ENCODE data around the gene GPR108. TPM values are rescaled to one million over a fixed set of nuclear protein-coding genes. Genes with fewer than 3 reads are reported as not detected.

Gene GPR108
- polyA plus RNA-seq, 1 donor (not counting 4 experiments of a cell fraction or from before 2014, with no cell fraction given) = 57.7 TPM

- FAIRE-seq (no peak), DNase-seq (ENCODE audit: low read depth, low spot score) (no peak)
- no peaks in the 10 kb centered on the region for H3K27me3 ChIP-seq (ENCODE audit: control insufficient read depth, extremely low read depth, insufficient read depth, low read length)
- no peak overlapping the region for H3K27ac ChIP-seq (ENCODE audit: control insufficient read depth, insufficient read depth, low read length)
- peaks cover 25 to 29% of the 10 kb centered on the region in 2 experiments for H3K36me3 ChIP-seq (ENCODE audit: control insufficient read depth in 2 of 2, extremely low read depth in 1 of 2, insufficient read depth in 2 of 2, low read length in 2 of 2)
- H3K9ac ChIP-seq (ENCODE audit: control insufficient read depth, extremely low read depth, insufficient read depth, low read length) = no peak overlapping the region
- no peak overlapping the region for H2AFZ ChIP-seq (ENCODE audit: control insufficient read depth, low read length)
- H3K4me1 ChIP-seq (ENCODE audit: control insufficient read depth, extremely low read depth, insufficient read depth, low read length) = peaks cover 28% of the 10 kb centered on the region
- H4K20me1 ChIP-seq (ENCODE audit: control insufficient read depth, extremely low read depth, insufficient read depth, low read length) = peaks cover 3% of the 10 kb centered on the region
- H3K4me2 ChIP-seq (ENCODE audit: control insufficient read depth, extremely low read depth, insufficient read depth, low read depth, low read length) = no peak overlapping the region
- no peaks in the 10 kb centered on the region for H3K9me1 ChIP-seq (ENCODE audit: control insufficient read depth, extremely low read depth, insufficient read depth, low read length)
- peaks cover 25% of the 10 kb centered on the region for H3K79me2 ChIP-seq (ENCODE audit: control insufficient read depth, insufficient read depth, low read length)
- no peaks in the 10 kb centered on the region for H3K9me3 ChIP-seq (ENCODE audit: control insufficient read depth, low read depth, low read length)
- dilution Hi-C loops (cut with MboI; ENCODE audit: extremely low pct_ligation_motif_present, low sequenced_read_pairs) = no loop called here
- TF ChIP-seq CTCF (optimal IDR thresholded peaks at IDR 0.05 in 1 of 3, IDR thresholded peaks at IDR 0.05 in 1 of 3, conservative IDR thresholded peaks at IDR 0.05 in 1 of 3; ENCODE audit: extremely low read depth in 1 of 3, insufficient read depth in 2 of 3, low read length in 3 of 3) = no peak
- no peak for TF ChIP-seq EZH2 (IDR thresholded peaks at IDR 0.05; ENCODE audit: low read length)
- no peak overlapping the region for H3K4me3 ChIP-seq (ENCODE audit: control insufficient read depth in 2 of 3, extremely low read depth in 1 of 3, insufficient read depth in 2 of 3, low read depth in 1 of 3, low read length in 3 of 3)
Measured at GRCh38 chr19:6743714-6744380, 6.5 kb upstream of the GPR108 start.

- Histone ChIP-seq H2AFZ (ENCODE audit: control insufficient read depth, low read length) (no peak overlapping the region), H3K9ac (ENCODE audit: control insufficient read depth, extremely low read depth, insufficient read depth, low read length) (no peak overlapping the region), H3K36me3 (ENCODE audit: control insufficient read depth in 2 of 2, extremely low read depth in 1 of 2, insufficient read depth in 2 of 2, low read length in 2 of 2) (peaks cover 22 to 26% of the 10 kb centered on the region in 2 experiments), H3K4me1 (ENCODE audit: control insufficient read depth, extremely low read depth, insufficient read depth, low read length) (peaks cover 36% of the 10 kb centered on the region), H3K4me3 (ENCODE audit: control insufficient read depth in 2 of 3, extremely low read depth in 1 of 3, insufficient read depth in 2 of 3, low read depth in 1 of 3, low read length in 3 of 3) (no peak overlapping the region), H4K20me1 (ENCODE audit: control insufficient read depth, extremely low read depth, insufficient read depth, low read length) (peaks cover 3% of the 10 kb centered on the region), H3K27me3 (ENCODE audit: control insufficient read depth, extremely low read depth, insufficient read depth, low read length) (no peaks in the 10 kb centered on the region), H3K27ac (ENCODE audit: control insufficient read depth, insufficient read depth, low read length) (no peak overlapping the region), H3K79me2 (ENCODE audit: control insufficient read depth, insufficient read depth, low read length) (peaks cover 25% of the 10 kb centered on the region), H3K9me1 (ENCODE audit: control insufficient read depth, extremely low read depth, insufficient read depth, low read length) (no peaks in the 10 kb centered on the region), H3K4me2 (ENCODE audit: control insufficient read depth, extremely low read depth, insufficient read depth, low read depth, low read length) (no peak overlapping the region), H3K9me3 (ENCODE audit: control insufficient read depth, low read depth, low read length) (no peaks in the 10 kb centered on the region)
- dilution Hi-C loops (cut with MboI; ENCODE audit: extremely low pct_ligation_motif_present, low sequenced_read_pairs) = no loop called here
- FAIRE-seq (no peak), DNase-seq (ENCODE audit: low read depth, low spot score) (no peak)
- no peak for TF ChIP-seq CTCF (optimal IDR thresholded peaks at IDR 0.05 in 1 of 3, IDR thresholded peaks at IDR 0.05 in 1 of 3, conservative IDR thresholded peaks at IDR 0.05 in 1 of 3; ENCODE audit: extremely low read depth in 1 of 3, insufficient read depth in 2 of 3, low read length in 3 of 3)
- TF ChIP-seq EZH2 (IDR thresholded peaks at IDR 0.05; ENCODE audit: low read length) = no peak
Measured at GRCh38 chr19:6743066-6743465, 5.7 kb upstream of the GPR108 start.

Data from keratinocyte (primary cell).